GM21447 (cell line): Measurements from ENCODE around the gene DLGAP1.
"Not testable (repeated sequence)": the region's sequence is repeated elsewhere in the genome, so short reads cannot be mapped to it uniquely, and the experiment has no call there.

Experiments used
- ATAC-seq: cut with Tn5 transposase; IDR thresholded peaks from one replicate; pipeline ENCODE4 v1.9.1; 2021; ENCODE audit not compliant: unreplicated experiment

Gene DLGAP1

GRCh38 chr18:3615374-3615985, 839.6 kb downstream of the DLGAP1 start:
- ATAC-seq: no peak

GRCh38 chr18:3612315-3612714, 842.8 kb downstream of the DLGAP1 start:
- no peak for ATAC-seq

GRCh38 chr18:3611313-3612090, 843.6 kb downstream of the DLGAP1 start:
- no peak for ATAC-seq

- ATAC-seq: no peak
Measured at GRCh38 chr18:3610813-3611212, 844.3 kb downstream of the DLGAP1 start.

GRCh38 chr18:3610188-3610708, 844.9 kb downstream of the DLGAP1 start:
- ATAC-seq: no peak

GRCh38 chr18:3608488-3608887, 846.6 kb downstream of the DLGAP1 start:
- no peak for ATAC-seq

GRCh38 chr18:3608099-3608453, 847.0 kb downstream of the DLGAP1 start:
- ATAC-seq: not testable (repeated sequence)

- ATAC-seq: no peak
Measured at GRCh38 chr18:3607309-3608098, 847.6 kb downstream of the DLGAP1 start.

- ATAC-seq: not testable (repeated sequence)
Measured at GRCh38 chr18:3606863-3607262, 848.2 kb downstream of the DLGAP1 start.

GRCh38 chr18:3605954-3606443, 849.1 kb downstream of the DLGAP1 start:
- ATAC-seq: no peak

GRCh38 chr18:3605486-3605952, 849.6 kb downstream of the DLGAP1 start:
- no peak for ATAC-seq

- peak; percentile 88 for ATAC-seq
Measured at GRCh38 chr18:3604498-3605408, 850.4 kb downstream of the DLGAP1 start.

- no peak for ATAC-seq
Measured at GRCh38 chr18:3604235-3604497, 850.9 kb downstream of the DLGAP1 start.

GRCh38 chr18:3603421-3604234, 851.5 kb downstream of the DLGAP1 start:
- ATAC-seq: no peak

- ATAC-seq: not testable (repeated sequence)
Measured at GRCh38 chr18:3601106-3601755, 853.9 kb downstream of the DLGAP1 start.

- ATAC-seq: no peak
Measured at GRCh38 chr18:3599861-3600260, 855.2 kb downstream of the DLGAP1 start.

GRCh38 chr18:3599195-3599594, 855.9 kb downstream of the DLGAP1 start:
- no peak for ATAC-seq

- no peak for ATAC-seq
Measured at GRCh38 chr18:3598581-3598980, 856.5 kb downstream of the DLGAP1 start.
